Amniotic epithelial cell (primary cell): ENCODE data around the gene TMEM123.
"Not testable (repeated sequence)": the region's sequence is repeated elsewhere in the genome, so short reads cannot be mapped to it uniquely, and the experiment has no call there.

ENCODE experiments used
- DNase-seq: peaks from one replicate; pipeline ENCODE4 v3.0.0-alpha.2; 2010; ENCODE audit warnings: low read depth

TMEM123 gene

DNA sequence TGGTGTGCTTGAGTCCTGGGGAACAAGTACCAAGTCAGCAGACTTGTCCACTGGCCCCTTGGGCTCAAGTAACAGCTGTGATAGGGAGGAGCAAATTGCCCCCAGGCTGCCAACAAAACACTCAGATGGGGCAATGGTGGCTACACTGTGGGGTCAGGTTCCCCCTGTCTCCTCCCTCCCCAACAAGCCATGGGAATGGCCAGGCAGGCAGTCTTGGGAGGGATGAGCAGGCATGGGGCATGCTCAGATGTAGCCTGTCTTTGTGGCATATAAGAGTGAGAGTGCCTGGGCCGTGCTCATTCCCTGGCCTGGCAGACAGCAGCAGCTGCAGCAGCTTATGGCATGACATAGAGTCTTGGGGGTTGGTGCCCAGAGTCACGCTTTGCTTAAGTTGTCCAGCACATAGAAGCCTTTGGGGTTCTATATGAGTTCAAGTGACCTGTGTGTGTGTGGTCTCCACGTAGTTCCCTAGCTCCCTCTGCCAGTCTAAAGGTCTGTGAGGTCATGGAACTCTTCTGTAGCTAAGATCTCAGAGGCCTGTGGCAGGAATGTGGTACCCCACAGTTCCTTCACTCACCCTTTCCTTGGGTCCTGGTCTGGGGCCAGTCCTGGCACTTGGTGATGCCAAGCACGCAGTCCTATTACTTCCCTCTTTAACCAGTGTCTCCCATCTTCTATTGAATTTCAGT, 60.9 kb downstream of the TMEM123 start:
- no peak for DNase-seq

- peak; percentile 67 for DNase-seq
These were observed 61.7 kb downstream of the TMEM123 start for GRCh38 chr11:102390667-102391465.

DNA sequence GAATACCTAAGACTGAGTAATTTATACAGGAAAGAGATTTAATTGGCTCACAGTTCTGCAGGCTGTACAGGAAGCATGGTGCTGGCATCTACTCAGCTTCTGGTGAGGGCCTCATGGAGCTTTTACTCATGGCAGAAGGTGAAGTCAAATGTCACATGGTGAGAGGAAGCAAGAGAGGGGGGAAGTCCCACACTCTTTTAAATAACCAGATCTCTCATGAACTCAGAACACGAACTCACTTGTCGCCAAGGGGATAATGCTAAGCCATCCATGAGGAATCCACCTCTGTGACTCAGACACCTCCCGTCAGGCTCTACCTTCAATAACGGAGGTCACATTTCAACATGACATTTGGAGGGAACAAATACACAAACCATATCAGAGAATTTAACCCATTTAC, 63.3 kb downstream of the TMEM123 start:
- DNase-seq, result no peak

GRCh38 chr11:102387043-102387781, 65.4 kb downstream of the TMEM123 start:
- no peak for DNase-seq

GRCh38 chr11:102386136-102386734, 66.3 kb downstream of the TMEM123 start:
- peak; percentile 47 for DNase-seq

- DNase-seq, result no peak
These were observed 67.2 kb downstream of the TMEM123 start for GRCh38 chr11:102385085-102386007.

DNA sequence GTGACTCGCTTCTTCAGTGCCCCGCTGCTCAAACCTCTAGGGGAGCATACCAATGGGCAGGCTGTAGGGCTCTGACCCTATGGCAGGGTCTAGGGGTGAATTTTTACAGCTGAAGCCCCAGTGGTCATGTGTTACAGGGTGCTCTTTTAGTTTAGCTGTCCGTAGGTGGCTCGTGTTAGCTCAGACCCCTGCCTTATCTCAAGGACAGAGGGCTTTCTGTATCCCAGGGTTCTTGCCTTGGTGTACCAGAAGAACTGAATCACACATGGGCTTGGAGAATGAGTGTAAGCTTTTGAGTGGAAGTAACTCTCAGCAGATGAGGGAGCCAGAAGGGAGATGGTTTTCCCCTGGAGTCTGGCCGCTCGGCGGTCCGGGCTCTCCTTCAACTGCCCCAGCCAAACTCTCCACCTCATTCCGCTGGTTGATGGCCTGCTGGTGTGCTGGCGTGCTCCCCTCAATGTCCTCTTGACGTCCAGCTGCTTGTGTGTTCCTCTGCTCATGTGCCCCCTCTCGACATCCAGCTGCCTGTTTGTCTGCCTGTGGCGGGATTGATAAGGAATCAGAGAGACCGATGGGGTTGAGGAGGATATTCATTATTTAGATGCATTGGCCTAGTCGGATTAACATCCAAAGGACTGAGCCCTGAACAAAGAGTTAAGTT, 68.0 kb downstream of the TMEM123 start:
- DNase-seq, result no peak

- peak; percentile 55 for DNase-seq
These were observed 68.7 kb downstream of the TMEM123 start for GRCh38 chr11:102383839-102384238.

- no peak for DNase-seq
These were observed 70.2 kb downstream of the TMEM123 start for GRCh38 chr11:102382384-102382783.

DNA sequence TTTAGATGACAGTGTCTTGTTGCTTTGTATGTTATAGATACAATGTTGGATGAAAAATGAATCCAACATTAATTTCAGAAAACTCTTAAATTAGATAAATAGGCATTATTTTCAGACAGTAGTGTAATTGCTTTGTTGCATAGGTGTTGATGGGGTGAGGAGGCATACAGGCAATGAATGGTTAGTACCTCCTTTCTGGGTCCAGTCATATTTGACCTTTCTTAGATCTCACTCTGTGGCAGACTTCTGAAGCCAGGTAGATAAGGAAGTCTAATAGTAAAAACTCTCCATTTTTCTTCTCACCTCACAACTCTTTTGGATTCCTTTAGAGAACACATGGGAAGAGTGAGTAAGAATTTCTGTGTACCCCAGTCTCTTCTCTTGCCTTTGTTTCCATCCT, 73.7 kb downstream of the TMEM123 start:
- DNase-seq, result no peak

GRCh38 chr11:102377891-102378290, 74.7 kb downstream of the TMEM123 start:
- no peak for DNase-seq

DNA sequence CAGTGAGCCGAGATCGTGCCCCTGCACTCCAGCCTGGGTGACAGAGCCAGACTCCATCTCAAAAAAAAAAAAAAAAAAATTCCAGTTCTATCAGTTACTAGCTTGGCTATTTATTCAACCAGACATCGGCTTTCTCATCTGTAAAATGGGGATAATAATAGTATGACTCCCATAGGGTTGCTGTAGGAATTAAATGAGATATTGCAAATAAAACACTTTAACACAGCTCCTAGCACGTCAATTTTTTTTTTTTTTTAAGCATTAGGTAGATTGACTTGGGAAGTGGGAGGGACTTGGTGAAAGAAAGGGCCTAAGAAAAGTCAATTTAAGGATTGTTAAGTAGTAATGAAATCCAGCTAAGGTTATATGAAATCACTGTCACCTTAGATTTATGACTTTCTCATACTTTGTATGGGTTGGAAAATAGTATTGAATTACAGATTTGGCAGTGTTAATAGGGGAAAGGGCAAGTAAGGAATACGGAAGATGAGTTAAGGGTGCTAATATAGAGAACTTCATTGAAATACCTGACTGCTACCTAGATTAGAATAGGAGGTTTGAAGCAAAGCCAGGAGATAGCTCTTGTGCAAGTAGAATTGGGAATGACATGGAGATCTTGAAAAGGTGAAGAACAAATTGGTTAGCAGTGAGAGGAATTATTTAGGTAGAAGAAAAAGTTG, 76.7 kb downstream of the TMEM123 start:
- DNase-seq, result no peak

DNA sequence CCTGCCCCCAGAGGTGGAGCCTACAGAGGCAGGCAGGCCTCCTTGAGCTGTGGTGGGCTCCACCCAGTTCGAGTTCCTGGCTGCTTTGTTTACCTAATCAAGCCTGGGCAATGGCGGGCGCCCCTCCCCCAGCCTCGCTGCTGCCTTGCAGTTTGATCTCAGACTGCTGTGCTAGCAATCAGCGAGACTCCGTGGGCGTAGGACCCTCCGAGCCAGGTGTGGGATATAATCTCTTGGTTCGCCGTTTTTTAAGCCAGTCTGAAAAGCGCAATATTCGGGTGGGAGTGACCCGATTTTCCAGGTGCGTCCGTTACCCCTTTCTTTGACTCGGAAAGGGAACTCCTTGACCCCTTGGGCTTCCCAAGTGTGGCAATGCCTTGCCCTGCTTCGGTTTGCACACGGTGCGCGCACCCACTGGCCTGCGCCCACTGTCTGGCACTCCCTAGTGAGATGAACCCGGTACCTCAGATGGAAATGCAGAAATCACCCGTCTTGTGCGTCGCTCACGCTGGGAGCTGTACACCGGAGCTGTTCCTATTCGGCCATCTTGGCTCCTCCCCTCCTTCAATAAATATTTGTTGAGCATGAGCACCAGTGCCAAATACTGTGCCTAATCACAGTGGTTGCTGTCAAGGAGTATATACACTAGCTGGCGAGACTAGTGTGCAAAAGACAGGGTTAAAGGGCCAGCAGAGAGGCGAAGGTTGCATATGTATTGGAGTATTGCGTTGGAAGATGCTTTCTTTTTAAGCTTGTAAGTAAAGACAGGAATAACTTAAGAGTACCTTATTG, 77.7 kb downstream of the TMEM123 start:
- DNase-seq, result not testable (repeated sequence)

- DNase-seq, result no peak
These were observed 84.1 kb downstream of the TMEM123 start for GRCh38 chr11:102368472-102368871.

DNA sequence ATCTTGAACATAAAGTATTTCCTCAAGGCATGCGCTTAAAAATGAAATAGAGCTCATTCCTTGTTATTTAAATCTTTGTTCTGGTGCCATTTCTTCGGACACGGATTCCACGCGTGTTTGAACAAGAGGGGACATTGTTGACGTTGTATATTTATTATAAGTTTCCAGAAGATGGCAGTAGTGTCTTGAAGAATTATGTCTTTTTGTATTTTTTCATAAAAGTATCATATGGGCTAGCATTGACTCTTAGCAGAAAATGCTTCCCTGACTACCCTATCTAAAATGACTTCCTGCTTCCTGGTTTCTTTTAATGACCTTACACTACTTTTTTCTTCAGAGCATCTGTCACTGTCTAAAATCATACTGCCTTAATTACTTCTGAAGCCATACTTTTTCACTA, 85.2 kb downstream of the TMEM123 start:
- DNase-seq, result no peak

DNA sequence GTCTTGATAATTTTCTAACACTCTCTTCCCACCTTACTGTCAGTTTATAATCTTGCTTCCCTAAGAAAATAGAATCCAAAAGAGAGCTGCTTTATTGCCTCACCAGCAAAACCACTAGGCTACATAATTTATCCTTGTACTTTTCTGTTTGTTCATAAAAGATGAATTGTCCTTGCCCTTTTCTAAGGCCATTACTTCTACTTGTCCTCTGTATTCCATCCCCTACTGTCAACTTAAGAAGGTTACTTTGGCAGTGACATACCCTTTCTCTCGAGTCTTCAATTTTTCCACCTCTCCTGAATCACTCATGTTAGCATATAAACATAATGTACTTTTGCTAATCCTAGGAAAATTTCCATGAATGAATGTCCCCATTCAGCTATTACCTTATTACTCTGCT, 87.6 kb downstream of the TMEM123 start:
- no peak for DNase-seq

DNA sequence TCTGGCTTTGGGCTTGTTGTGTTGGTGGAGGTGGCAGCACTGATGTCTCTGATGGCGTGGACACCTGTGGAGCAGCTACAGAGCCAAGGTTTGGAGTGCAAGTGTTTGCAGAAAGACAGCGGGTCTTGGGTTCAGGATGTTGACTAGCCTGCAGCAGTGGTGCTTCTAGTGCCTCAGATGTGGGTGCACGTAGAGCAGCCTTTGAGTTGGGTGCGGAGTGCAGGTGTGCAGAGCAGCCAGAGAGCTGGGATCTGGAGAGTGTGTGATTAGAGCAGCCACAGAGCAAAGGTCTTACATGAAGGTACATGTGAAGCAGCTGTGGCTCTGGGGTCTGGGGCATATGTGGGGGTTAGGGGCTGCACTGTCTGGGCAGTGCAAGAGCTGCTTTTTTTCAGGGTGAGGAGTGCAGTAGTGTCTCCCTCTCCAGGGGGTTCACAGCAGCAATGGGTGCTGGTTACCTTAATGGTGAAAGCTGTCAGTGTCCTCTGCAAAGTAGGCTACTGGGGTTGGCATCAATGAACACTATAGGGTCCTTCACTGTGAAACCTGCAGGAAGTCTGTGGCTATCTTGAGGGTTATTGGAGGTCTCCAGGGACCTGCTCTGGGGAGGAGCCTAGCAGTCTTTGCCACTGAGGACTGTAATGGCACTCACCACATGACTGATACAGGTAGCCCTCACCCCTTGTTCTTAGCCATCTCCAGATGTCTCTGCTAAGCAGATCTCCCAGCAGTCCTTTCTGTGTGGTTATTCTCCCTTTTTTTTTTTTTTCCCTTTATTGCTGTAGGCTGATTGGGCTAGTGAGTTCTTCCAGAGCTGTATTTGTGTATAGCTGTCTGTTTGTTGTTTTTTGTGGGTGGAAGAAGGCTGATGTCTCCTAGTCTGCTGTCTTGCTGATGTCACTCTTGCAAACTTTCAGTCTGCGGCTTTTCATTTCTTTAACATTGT, 91.2 kb downstream of the TMEM123 start:
- no peak for DNase-seq

DNA sequence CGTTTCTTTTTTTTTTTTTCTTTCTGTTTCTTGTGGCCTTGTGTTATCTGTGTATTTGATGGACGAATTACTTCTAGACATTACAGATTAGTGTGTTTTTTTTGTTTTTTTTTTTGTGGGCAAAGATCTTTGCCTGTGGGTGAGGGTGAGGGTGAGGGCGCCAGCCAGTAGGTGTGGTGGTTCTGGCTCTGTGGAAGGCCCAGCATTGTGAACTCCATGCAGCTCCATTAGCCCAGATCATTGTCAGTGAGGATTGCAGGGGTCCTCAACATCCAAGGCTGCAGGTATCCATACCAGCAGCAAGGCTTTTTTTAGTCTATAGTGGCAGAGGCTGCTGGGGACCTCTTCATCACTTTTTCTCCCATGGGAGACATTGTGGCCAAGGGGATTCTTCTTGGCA, 91.9 kb downstream of the TMEM123 start:
- DNase-seq, result peak; percentile 11
